Right lobe of liver (tissue), 6 donors: ENCODE measurements around the gene CACNA1B. TPM values are rescaled to one million over a fixed set of nuclear protein-coding genes. Genes with fewer than 3 reads are reported as not detected.
A peak's percentile ranks its signal among the peaks of the same experiment; 100 is the strongest.

Experiments
- ATAC-seq, 4 donors: fragments of 200-7000 bp; cut with Tn5 transposase; one replicate each; pipeline ENCODE4 v1.9.1; 2020; ENCODE audit warnings: mild to moderate bottlenecking in 4 of 4, moderate library complexity in 4 of 4
- DNase-seq, 3 donors: peaks; one replicate each; pipeline ENCODE4 v3.0.0-alpha.2; 2020
- H3K27ac ChIP-seq, 3 donors: fragments of 200-600 bp; one replicate each; pipeline ENCODE4 v1.8.0; 2022
- H3K27me3 ChIP-seq, 2 donors: fragments of 200-600 bp; one replicate each; pipeline ENCODE4 v1.8.0; 2022
- H3K36me3 ChIP-seq, 4 donors: fragments of 200-600 bp; sonication (generic) in 1 of 4; one replicate each; pipeline versions ENCODE4 v1.5.1 to v1.8.0; 2017 to 2022; ENCODE audit warnings: control low read depth in 1 of 4
- H3K4me1 ChIP-seq, 4 donors: fragments of 200-600 bp; sonication (generic) in 1 of 4; one replicate each; pipeline versions ENCODE4 v1.5.1 to v1.8.0; 2017 to 2022; ENCODE audit warnings: control low read depth in 1 of 4
- H3K4me3 ChIP-seq, 3 donors: fragments of 200-600 bp; one replicate each; pipeline ENCODE4 v1.8.0; 2022
- H3K9me3 ChIP-seq, 4 donors: fragments of 200-600 bp; sonication (generic) in 1 of 4; one replicate each; pipeline versions ENCODE4 v1.5.1 to v1.8.0; 2017 to 2022; ENCODE audit warnings: control low read depth in 1 of 4
- POLR2A ChIP-seq: fragments of 450-650 bp; IDR thresholded peaks from one replicate; pipeline ENCODE4 v1.6.1; 2017; ENCODE audit warnings: antibody characterized with exemption, mild to moderate bottlenecking
- WGBS: methylation state at CpG from one replicate; pipeline ENCODE4 v1.1.6; 2018; ENCODE audit warnings: low coverage, low lambda C conversion rate; ENCODE audit not compliant: insufficient coverage; ENCODE audit errors: missing lambda C conversion rate; 5-methylcytosine and 5-hydroxymethylcytosine counted together
- intact Hi-C, 2 donors: fragments of 100-400 bp; cut with DNase I; formaldehyde crosslinking; loops; one replicate each; pipeline versions ENCODE4 v1.11.2 to v1.14.1; 2022
- total RNA-seq, 6 experiments: library from RNA; depleted of rRNA in 2 of 6; stranded (reverse); fragments of >200 nt in 2 of 6; fragmentation: NEBNext Ultra II Directional in 3 of 6; extraction: Animal tissue kit (Norgen Biotek cat#: 25700) in 3 of 6; gene quantifications; one replicate each; pipeline versions ENCODE4 v1.1.0 to v1.2.4, GENCODE V29; 2016 to 2023
- TF ChIP-seq, protein P1 (sequence below), 4 donors: fragments of 200-600 bp in 3 of 4; fragments of 450-650 bp in 1 of 4; IDR thresholded peaks; one replicate each; pipeline versions ENCODE4 v1.5.1 to v1.8.0; 2016 to 2022; ENCODE audit warnings: antibody characterized with exemption in 4 of 4, mild to moderate bottlenecking in 2 of 4
- donor health status: DM: no; HTN: yes; CAD: no.
- donor health status: DM: no; HTN: no; CAD: no.
- donor health status: DM: no; HTN: no; CAD: no.
- donor health status: DM: no; HTN: yes; CAD: no.
- donor health status: DM: no; HTN: yes; CAD: no.

CACNA1B gene
- total RNA-seq, 6 experiments from 2014 or later, result not detected

DNA sequence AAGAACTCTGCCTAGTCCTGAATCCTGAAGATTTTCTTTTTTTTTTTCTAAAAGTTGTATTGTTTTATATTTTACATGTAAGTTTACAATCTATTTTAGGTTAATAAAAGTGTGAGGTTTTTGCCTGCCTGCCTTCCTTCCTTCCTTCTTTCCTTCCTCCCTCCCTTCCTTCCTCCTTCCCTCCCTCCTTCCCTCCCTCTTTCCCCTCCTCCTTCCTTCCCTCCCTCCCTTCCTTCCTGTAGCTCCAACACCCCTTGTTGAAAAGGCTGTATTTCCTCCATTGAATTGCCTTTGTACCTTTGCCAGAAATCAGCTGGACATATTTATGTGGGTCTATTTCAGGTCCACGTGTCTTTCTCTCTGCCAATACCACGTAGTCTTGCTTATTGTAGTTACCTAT lies 46.6 kb downstream of the CACNA1B start:
- no peak for TF ChIP-seq POLR2A
- TF ChIP-seq, protein P1, sequence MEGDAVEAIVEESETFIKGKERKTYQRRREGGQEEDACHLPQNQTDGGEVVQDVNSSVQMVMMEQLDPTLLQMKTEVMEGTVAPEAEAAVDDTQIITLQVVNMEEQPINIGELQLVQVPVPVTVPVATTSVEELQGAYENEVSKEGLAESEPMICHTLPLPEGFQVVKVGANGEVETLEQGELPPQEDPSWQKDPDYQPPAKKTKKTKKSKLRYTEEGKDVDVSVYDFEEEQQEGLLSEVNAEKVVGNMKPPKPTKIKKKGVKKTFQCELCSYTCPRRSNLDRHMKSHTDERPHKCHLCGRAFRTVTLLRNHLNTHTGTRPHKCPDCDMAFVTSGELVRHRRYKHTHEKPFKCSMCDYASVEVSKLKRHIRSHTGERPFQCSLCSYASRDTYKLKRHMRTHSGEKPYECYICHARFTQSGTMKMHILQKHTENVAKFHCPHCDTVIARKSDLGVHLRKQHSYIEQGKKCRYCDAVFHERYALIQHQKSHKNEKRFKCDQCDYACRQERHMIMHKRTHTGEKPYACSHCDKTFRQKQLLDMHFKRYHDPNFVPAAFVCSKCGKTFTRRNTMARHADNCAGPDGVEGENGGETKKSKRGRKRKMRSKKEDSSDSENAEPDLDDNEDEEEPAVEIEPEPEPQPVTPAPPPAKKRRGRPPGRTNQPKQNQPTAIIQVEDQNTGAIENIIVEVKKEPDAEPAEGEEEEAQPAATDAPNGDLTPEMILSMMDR (IDR thresholded peaks at IDR 0.05), result no peak
- ATAC-seq (no peak), DNase-seq (no peak)
- Histone ChIP-seq H3K27me3 (no peaks in the 10 kb centered on the region), H3K4me3 (no peak overlapping the region), H3K36me3 (no peaks in the 10 kb centered on the region), H3K27ac (no peak overlapping the region), H3K9me3 (no peaks in the 10 kb centered on the region), H3K4me1 (no peaks in the 10 kb centered on the region)
- WGBS, result 32% methylated on average over 2 of the region's 2 CpGs
- intact Hi-C loops, result no loop called here

DNA sequence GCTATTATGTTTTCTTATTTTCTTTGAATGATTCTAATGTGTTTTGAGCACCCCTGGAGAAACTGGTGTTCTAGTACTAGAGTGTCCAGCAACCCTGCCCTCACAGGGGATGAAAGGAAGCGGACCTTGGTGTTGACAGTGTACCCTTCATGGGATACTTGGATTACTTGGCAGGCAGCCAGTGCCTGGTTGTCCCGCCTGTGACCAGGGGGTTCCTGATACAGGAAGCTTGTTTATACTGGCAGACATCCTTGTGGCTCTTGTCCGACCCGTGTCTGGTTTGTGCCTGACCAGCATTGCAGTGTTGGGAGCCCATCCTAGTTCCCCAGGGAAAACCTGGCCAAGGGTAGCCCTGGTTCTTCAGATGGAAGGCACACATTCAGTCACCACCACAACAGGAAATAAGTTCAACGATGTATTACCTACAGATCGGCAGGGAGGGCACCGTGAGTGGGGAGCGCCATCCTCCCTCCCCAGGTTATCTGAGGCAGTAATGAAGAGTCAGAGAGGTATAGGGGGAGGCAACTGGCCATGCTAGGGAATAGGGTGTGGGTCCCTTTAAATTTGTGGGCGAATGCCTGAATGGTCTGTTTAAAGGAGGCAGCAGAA lies 47.3 kb downstream of the CACNA1B start:
- H3K9me3 ChIP-seq, result no peaks in the 10 kb centered on the region
- no peak for TF ChIP-seq POLR2A
- TF ChIP-seq, protein P1 (IDR thresholded peaks at IDR 0.05), result no peak
- intact Hi-C loops, result no loop called here
- H3K27me3 ChIP-seq, result no peaks in the 10 kb centered on the region
- ATAC-seq, result peak in 1 of 4 donors; percentile 20
- no peak overlapping the region for H3K4me3 ChIP-seq
- no peaks in the 10 kb centered on the region for H3K4me1 ChIP-seq
- H3K36me3 ChIP-seq, result no peaks in the 10 kb centered on the region
- 74% methylated on average over 5 of the region's 9 CpGs for whole genome bisulfite sequencing
- DNase-seq, result no peak
- H3K27ac ChIP-seq, result no peak overlapping the region

DNA sequence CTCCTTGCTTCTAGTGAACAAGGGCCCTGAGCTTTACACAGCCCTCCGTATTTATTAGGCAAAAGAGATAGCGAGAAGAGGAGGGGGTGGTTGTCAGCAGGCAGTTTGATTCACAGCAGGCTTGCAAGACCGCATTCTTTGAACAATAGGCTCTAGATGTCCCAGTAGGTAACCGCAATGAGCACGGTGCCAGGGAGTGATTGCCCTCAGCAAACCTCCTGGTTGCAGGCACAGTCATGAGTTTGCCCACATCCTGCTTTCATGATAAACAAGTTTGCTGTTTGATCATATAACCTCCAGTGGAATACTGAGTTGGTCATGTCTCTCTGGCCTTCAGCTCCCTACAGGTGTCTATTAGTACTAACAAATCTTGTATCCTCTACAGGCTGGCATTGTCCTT lies 66.1 kb downstream of the CACNA1B start:
- Histone ChIP-seq H3K9me3 (peaks cover 0 to 7% (median 0%) of the 10 kb centered on the region in 4 donors), H3K27ac (no peak overlapping the region), H3K36me3 (no peaks in the 10 kb centered on the region), H3K4me1 (no peaks in the 10 kb centered on the region), H3K27me3 (no peaks in the 10 kb centered on the region), H3K4me3 (no peak overlapping the region)
- DNase-seq (no peak), ATAC-seq (no peak)
- intact Hi-C loops, result no loop called here
- 94% methylated on average over 3 of the region's 5 CpGs for WGBS
- no peak for TF ChIP-seq POLR2A
- TF ChIP-seq, protein P1 (IDR thresholded peaks at IDR 0.05), result no peak

DNA sequence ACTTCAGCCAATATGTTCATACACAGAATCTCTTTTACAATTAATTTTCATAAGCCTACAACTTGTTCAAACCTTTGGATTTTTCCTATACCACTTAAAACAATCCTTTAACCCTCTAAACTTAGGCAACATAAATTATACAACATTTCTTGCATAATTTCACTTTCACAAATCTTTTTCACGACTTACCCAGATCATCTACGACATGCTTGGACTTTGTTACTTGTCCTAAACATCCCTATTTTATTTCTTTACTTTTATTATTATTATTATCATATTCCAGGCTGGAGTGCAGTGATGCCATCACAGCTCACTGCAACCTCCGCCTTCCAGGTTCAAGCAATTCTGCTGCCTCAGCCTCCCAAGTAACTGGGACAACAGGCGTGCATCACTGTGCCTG lies 68.0 kb downstream of the CACNA1B start:
- Histone ChIP-seq H3K4me3 (no peak overlapping the region), H3K9me3 (peaks cover 0 to 7% (median 0%) of the 10 kb centered on the region in 4 donors), H3K4me1 (no peaks in the 10 kb centered on the region), H3K27ac (no peak overlapping the region), H3K36me3 (no peaks in the 10 kb centered on the region), H3K27me3 (no peaks in the 10 kb centered on the region)
- intact Hi-C loops, result no loop called here
- 84% methylated on average over 4 of the region's 4 CpGs for WGBS
- no peak for ATAC-seq
- TF ChIP-seq, protein P1 (IDR thresholded peaks at IDR 0.05), result no peak
- no peak for TF ChIP-seq POLR2A
- DNase-seq, result no peak
